Bronchial epithelial cell (primary cell): Measurements from ENCODE around the gene AK3. TPM values are rescaled to one million over a fixed set of nuclear protein-coding genes. Genes with fewer than 3 reads are reported as not detected.
"Not testable (repeated sequence)": the region's sequence is repeated elsewhere in the genome, so short reads cannot be mapped to it uniquely, and the experiment has no call there.

Source experiments
- DNase-seq: peaks from one replicate; pipeline ENCODE4 v3.0.0-alpha.2; 2010; ENCODE audit warnings: low read depth
- FAIRE-seq: peaks from 2 replicates; lab custom pipeline; 2011; peaks lifted over from hg19 to GRCh38; lab: Jason Lieb, UNC
- H3K27me3 ChIP-seq: 2 replicates; pipeline ENCODE4 v1.5.1; 2011; ENCODE audit warnings: low read length; ENCODE audit not compliant: control insufficient read depth, insufficient read depth
- H3K36me3 ChIP-seq: 2 replicates; pipeline ENCODE4 v1.5.1; 2011; ENCODE audit warnings: low read length; ENCODE audit not compliant: control insufficient read depth, insufficient read depth
- H3K4me3 ChIP-seq: 2 replicates; pipeline ENCODE4 v1.5.1; 2011; ENCODE audit warnings: mild to moderate bottlenecking, low read depth, low read length, control low read depth
- CTCF ChIP-seq: IDR thresholded peaks from 2 replicates; pipeline ENCODE4 v1.5.1; 2011; ENCODE audit warnings: mild to moderate bottlenecking, moderate library complexity, low read length, control low read depth, inconsistent platforms; ENCODE audit not compliant: insufficient read depth, severe bottlenecking
- total RNA-seq: library from RNA; depleted of rRNA; stranded (reverse); fragments of >200 nt; gene quantifications from 2 replicates; pipeline ENCODE4 v1.2.1, GENCODE V29; 2014

AK3 gene
- total RNA-seq, 1 donor from 2014 or later = 59.5 TPM

- Histone ChIP-seq H3K27me3 (no peaks in the 10 kb centered on the region), H3K4me3 (no peak overlapping the region), H3K36me3 (no peaks in the 10 kb centered on the region)
- DNase-seq (no peak), FAIRE-seq (no peak)
- TF ChIP-seq CTCF = no peak
These were observed 15.4 kb upstream of the AK3 start for GRCh38 chr9:4756420-4756819.

- TF ChIP-seq CTCF = no peak
- no peak overlapping the region for H3K4me3 ChIP-seq
- no peaks in the 10 kb centered on the region for H3K27me3 ChIP-seq
- FAIRE-seq = no peak
- H3K36me3 ChIP-seq = no peaks in the 10 kb centered on the region
- DNase-seq = no peak
These were observed 14.1 kb upstream of the AK3 start for GRCh38 chr9:4755026-4755609.

- not testable (repeated sequence) for H3K4me3 ChIP-seq, DNase-seq, H3K27me3 ChIP-seq, FAIRE-seq, H3K36me3 ChIP-seq
These were observed 13.5 kb upstream of the AK3 start for GRCh38 chr9:4754530-4754929.

- H3K27me3 ChIP-seq = no peaks in the 10 kb centered on the region
- no peaks in the 10 kb centered on the region for H3K36me3 ChIP-seq
- FAIRE-seq (peak; percentile 81), DNase-seq (peak; percentile 47)
- TF ChIP-seq CTCF = peak; percentile 44
- no peak overlapping the region for H3K4me3 ChIP-seq
These were observed 9.1 kb upstream of the AK3 start for GRCh38 chr9:4750023-4750673.

- FAIRE-seq = no peak
- no peak for TF ChIP-seq CTCF
- no peak overlapping the region for H3K4me3 ChIP-seq
- no peak for DNase-seq
- no peaks in the 10 kb centered on the region for H3K27me3 ChIP-seq
- H3K36me3 ChIP-seq = no peaks in the 10 kb centered on the region
These were observed 7.6 kb upstream of the AK3 start for GRCh38 chr9:4748612-4749011.

GRCh38 chr9:4746278-4747030 lies 5.5 kb upstream of the AK3 start:
- H3K27me3 ChIP-seq = no peaks in the 10 kb centered on the region

More at GRCh38 chr9:4746278-4747030, 5.5 kb upstream of the AK3 start:
- no peak overlapping the region for H3K4me3 ChIP-seq
- DNase-seq (no peak), FAIRE-seq (no peak)
- TF ChIP-seq CTCF = no peak
- no peaks in the 10 kb centered on the region for H3K36me3 ChIP-seq
